ENCODE results near the gene NRG2.

The NRG2 gene

DNA sequence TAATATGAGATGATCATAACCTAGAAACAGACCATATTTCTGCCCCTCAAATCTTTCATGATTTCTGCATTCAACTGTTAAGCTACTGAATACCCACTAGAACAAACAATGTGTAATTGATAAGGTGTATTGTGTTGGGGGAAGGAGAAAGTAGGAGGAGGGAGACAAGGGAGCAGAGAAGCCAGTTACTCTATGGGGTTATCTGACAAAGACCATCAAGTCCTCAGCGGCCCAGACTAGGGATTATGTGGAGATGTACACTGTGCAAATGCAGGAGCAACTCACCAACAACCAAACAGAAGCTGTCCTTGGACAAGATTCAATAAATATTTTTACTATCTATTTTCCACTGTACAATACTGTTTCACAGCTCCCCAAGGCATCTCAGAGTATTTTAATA is 2.7 kb downstream of the NRG2 start:
- DNase-seq, result no peak

DNA sequence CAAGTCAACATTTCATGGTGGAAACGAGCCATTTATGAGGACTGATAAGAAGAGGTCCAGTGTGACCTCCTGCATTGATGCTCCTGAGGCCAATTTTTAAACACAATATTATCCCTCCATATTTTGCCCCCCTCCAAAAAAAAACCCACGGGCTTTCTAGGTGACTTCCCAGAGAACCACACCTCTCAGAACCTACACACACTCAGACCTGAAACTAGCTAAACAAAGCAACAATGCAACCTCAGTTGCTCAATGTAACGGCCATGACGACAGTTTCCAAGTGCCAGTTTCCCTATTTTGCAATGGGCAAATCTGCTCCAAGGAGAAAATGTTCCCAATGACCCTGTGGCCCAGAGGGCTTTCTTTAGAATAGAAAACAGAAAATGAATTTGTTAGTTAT is 3.5 kb downstream of the NRG2 start:
- DNase-seq, result no peak

DNA sequence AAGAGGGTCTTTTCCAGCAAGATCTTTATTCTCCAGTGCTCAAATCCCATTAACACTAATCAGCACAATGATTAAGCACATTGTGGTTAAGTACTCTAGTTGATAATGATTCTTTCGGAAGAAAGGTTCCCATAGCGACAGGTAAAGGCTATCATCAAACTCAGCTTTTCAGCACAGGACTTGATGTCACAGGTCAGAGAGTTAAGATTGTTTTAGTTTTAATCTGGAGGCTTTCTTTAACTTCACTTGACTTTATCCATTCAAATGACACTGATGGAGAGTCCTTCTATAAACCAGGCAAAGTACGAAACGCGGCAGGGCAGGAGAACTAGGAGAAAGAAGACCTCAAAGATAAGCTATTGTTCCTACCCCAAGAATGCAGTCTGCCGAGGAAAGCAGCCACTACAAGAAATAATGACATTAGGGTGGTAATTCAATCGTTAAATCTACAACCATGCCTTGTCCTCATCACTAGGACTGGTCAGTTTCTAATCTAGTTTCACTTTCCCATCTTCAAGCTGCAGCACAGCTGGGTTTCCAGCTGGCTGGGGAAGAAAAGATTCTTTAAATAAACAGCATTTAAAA is 4.6 kb downstream of the NRG2 start:
- DNase-seq, result no peak

DNA sequence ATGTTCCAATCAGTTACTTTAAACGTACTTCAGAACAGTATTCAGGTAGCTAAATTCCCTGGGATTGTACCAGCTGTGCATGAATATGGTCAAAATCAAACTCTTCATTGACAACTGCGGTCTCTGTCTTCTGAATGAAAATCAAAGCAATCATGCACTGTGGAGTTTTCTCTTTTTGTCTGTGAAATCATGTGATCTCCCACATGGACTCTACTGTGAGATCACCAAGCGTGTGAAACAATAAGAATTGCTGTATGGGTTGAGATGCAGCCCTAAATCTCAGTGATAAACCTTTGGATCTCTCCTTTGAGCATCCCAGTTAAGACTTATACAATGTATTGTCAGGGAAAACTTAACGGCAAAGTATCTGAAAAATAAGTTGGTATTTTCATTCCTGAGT is 6.1 kb downstream of the NRG2 start:
- no peak for DNase-seq

DNA sequence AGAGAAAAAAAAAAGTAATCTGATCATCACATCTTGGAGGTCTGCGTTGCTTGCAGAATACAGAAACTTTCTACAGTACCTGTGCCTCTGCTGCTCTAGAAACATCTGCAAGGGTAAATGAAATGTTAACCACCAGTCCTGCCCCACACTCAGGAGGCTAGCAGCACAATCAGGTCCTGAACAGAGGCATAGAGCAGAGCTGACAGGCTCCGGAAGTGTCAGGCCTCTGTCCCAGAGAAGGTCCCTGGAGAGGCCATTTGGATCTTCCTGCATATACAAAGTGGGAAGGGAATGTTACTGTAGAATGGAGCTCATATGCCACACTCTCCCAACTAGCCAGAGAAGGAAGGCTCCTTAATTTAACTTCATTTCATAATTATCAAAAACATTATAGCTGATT is 7.2 kb downstream of the NRG2 start:
- no peak for DNase-seq

DNA sequence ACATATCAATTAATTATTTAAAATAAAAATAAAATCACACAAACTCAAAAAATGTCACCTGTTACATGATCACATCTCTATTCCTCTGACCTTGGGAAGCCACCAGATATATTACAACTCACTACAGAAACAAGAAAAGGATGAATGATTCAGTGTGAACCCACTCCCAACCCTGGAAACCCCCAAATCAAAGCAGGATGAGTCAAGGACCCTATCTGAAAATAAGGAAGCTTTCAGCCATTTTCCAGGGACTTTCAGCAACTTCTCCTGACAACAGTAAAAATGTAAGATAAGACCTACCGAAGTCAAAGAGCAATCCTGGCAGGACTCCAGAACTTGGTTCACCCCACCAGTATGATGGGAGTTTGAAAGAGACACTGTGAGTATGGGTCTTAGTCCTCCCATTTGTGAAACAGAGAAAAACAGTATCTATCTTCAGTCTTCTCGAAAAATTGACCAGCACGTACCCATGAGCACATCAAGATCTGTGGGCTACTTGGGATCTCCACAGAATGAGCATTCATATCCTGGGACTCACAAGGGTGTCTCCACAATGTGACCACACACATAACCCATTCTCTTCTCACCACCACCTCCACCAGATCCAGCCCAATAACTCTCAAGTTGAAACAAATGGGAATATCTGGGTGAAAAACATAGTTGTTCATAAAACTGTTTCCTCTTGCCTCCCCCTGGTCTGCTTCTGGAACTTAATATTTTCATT is 9.9 kb downstream of the NRG2 start:
- DNase-seq, result no peak

DNA sequence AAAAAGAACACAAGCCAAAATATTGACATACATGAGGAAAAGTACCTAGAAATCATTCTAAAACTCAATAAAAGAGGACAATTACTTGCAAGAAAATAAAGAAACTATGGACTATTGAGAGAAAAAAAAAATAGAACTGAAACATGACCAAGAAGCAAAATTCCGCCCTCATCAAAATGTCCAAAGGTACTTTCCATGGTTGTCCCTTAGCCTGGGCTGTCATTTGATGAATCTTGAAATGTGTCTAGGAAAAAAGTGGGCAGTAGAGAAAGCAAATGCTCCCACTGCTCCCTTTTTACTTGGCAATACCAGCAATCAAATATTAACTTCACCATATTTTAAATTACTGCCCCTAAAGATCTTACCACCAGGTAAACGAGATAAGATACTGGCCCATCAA is 10.8 kb downstream of the NRG2 start:
- no peak for DNase-seq

DNA sequence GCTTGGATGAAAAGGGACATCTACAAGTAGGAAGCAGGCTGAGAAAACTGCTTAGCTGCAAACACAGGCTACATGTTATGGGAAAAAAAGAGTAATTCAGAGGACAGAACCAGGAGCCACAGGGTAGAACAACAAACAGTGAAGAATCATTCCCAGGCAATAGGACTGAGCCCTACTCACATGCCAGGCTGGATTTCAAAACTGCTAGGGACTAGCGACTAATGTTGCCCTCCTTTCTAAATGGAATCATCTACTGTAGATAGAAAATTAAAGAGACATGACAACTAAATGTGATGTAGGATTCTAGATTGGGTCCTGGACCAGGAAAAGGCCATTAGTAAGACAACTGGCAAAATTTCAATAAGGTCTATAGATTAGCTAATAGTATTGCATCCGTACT is 15.3 kb downstream of the NRG2 start:
- no peak for DNase-seq

DNA sequence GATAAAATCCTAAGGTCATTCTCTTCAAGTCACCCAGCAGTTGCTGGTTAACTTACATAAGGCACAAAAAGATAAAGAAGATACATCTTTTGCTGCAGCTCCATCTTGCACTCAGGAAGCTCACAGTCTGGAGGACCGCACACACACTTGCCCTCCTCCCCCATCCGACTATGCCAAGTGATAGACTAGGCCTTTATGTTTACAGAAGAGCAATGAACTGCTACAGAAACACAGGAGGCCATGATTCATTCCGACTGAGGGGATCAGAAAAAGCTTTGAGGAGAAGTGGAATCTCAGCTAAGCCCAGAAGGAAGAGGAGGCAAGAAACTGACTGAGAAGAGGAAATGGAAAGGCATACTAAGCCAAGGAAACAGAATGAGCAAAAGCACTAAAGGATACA is 17.4 kb downstream of the NRG2 start:
- DNase-seq, result no peak

DNA sequence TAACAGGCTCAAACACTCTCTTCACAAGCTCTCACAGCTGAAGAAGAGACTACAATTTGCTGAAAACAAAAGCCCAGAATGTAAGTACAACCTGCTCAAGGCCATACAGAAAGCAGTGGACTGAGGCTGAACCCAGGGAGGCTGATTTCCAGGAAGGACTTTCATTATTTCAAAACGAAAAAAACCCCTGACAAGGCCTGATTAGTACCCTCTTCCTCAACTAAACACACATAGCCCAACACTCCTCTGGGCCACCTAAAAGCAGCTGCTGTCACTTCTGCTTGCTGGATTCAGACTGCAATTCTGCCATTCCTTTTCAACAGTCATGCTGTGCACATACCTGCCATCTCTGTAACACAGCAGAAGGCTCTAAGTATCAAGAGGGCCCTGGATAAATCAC is 18.2 kb downstream of the NRG2 start:
- DNase-seq, result no peak

DNA sequence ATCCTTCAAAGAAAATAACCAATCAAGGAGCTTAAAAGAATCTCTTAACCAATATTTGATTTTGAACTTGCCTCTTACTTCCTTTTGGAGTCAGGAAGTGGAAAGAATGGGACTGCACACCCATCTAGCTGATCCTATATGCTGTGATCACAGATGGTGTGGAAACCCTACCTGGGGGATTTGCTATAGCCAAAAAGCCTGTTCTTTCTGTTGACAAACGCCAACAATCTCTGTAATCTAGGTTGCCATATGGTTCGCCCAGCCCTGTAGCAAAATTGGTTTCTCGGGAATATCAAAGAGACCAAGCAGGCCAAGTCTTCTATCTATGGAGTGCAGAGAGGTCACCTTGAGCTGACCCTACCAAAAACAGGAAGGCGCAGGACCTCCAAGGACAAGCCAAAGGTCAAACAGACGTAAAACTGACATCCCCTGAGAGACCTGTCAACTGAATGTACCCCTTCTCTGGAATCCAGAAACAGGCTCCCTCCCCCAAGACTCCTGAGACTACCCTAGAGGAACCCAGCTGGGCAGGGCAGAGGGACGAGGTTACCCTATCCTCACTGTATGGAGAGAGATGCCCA is 19.4 kb downstream of the NRG2 start:
- DNase-seq, result no peak

DNA sequence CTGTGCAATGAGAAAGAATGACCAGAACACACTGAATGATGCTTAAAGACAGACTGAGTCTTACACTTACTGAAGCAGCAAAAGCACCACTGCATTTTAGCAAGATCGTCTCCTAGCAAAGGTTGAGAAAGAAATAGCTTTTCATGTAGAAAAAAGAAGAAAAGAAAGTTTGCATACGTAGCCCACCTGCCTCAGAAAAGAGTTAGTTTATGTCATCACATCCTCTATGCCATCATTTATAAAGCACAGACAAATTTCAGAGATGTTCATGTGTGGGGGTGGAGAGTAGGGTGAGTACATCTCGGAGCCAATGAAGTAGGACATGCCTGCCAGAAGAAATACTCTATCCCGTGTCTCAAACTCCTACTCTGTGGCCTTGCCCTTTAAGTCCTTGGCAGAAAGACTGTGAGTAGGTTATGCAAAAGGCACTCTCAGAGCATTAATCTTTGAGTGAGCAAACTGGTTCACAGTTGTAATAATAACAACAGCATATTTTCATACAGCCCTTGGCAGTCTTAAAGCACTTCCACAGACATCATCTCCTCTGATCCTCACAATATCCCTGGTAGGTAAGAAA is 22.4 kb downstream of the NRG2 start:
- DNase-seq, result no peak

DNA sequence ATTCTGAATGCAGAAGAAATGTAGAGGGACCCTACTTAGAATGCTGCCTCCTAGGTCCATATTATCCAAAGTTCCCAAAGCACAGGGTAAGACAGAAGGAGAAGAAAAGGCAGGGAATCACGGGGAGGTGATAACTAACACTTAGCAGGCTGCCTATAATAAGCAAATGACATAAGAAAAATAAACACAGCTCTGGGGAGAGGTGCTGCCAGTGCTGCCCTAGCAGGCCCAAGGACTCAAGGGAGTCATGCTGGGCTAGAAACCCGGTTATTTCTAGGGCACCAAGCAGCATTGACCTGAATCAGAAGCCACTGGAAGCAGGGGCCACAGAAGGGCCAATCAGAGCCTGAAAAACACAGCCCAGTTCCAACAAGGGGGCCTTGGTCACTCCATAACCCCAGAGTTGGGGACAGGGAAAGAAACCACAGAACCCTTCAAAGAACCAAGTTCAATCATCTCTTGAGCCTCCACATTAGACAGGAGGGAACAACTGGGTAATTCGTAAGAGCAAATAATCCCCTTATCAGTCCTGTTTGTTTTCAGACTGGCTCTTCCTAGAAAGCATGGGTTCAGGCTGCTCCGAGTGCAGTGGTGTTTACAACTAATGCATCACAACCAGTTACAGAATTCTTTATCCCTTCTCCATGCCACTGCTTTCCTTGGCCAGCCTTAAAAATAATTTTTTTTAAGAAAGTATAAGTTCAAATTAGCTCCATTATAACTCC is 24.0 kb downstream of the NRG2 start:
- no peak for DNase-seq

DNA sequence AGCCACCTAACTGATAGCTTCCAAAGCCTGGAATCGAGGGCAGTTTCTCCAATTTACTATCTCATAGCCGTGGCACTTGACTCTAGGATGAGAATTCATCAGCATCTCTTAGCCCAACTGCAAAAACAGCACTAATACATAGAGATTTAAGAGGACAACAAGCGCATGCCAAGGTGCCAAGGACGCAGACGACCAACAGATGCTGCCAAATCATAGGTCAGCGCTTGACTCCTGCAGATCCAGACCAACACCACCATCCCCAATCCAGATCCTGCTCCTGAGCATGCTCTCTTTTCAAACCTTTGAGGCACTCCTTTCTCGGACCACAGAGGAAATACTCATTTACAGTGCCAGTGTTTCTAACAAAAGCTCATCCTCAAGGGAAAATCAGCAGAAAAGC is 24.6 kb downstream of the NRG2 start:
- no peak for DNase-seq

DNA sequence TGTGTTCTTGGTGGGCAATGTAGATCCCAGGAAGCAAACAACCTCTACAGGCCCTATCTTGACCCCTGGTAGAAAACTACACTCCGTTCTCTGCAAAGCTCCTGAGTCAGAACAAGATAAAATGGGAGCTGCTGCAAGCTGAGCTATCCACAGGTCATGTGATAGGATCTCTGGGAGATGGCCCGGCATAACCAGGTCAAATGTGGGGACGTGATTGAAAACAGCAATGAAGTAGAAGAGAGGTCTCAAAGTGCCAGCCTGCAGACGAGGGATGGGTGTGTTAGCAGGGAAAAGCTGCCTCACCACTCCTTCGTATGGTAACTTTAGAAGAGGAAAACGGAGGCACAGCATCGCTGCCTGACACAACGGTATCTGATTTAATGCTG is 25.0 kb downstream of the NRG2 start:
- no peak for DNase-seq

DNA sequence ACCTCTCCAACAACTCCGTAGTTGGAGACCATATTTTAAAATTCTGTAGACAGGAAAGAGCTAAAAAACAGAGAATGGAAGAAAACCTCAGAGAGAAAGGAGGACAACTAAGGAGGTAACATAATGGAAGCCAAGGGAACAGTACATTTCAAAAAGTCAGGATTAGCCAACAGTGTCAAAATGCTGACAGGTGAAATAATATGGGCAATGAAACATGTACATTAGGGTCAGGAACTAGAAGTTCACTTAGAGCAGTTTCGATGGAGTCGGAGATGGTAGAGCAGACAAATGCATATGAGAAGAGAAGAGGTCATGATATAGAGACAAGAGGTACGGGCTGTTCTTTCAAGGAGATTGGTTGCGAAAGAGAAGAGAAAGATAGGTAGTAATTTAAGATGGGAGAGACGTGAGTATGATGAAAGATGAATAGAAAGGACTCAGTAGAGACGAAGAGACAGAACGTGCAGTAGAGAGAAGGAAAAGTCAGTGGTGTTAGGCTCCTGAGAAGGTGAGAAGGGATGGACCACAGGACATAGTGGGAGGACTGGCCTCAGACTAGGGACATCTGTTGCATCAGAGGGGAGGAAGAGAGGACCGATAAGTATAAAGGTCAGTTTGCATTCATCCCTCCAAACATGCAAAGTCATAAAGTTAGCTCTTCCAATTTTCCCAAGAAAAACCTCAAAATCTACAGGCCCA is 25.6 kb downstream of the NRG2 start:
- DNase-seq, result no peak

DNA sequence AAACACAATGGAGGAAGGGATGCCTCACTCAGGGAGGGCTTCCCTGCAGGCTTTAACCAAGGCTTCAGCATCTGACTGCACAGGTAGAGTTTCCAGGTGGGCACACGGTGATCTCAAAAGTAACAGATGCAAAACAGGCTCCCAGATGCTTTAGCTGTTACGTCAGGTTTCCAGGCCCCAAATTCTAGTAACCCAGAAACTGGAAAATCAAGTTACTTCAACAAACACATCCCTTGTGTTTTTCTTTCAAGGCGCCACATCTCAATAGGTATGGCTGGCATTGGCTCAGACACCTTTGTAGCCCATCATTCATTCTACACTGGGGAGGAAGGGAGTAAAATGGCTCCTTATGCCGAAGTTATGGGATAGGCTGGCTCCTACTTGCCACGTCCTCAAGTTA is 27.4 kb downstream of the NRG2 start:
- DNase-seq, result no peak

DNA sequence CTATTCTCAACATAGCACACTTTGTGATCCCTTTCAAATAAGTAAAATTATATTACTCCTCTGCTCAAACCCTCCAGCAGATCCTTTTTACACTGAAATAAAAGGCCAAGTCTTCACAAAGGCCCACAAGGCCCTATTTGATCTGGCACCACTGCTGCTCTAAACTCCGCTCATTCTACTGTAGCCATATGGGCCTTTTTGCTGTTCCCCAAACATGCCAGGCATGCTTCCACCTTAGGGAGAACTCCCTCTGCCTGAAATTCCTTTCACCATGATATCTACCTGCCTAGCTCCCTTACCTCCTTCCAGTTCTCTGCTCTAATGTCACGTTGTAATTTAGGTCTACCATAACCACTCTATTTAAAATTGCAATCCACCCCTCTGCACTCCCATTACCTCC is 28.3 kb downstream of the NRG2 start:
- DNase-seq, result no peak

DNA sequence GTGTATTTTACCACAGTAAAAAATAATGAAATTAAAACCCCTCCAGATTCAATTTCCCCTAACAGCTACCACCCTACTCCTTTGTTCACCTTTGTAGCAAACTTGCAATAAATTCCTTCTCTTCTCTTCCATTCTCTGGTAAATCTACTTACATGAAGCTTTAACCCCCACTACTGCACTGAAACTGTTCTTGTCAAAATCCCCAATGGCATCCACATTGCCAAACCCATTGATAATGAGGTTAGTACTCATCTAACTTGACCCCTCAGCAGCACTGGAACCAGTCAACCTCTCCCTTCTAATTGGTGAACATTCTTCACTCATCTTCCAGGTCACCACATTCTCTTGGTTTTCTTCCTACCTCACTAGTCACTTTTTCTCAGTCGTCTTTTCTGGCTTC is 29.6 kb downstream of the NRG2 start:
- DNase-seq, result no peak

DNA sequence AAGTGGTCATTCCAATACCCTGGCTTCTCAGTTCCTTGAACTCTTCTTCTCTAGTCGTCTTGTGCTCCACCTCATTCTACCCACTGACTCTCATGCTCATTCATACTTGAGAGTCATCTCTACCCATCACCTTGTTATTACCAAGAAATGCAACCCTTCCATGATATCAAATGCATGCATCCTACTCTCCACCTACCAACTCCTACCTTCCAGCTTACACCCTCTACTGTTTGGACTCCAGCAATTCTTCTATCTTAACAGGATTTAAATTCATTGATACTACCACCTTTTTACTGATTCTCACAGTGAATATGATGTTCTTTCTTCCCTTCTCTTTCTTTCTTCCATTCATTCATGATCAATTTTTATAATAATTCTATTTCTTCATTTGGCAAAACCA is 30.7 kb downstream of the NRG2 start:
- no peak for DNase-seq

DNA sequence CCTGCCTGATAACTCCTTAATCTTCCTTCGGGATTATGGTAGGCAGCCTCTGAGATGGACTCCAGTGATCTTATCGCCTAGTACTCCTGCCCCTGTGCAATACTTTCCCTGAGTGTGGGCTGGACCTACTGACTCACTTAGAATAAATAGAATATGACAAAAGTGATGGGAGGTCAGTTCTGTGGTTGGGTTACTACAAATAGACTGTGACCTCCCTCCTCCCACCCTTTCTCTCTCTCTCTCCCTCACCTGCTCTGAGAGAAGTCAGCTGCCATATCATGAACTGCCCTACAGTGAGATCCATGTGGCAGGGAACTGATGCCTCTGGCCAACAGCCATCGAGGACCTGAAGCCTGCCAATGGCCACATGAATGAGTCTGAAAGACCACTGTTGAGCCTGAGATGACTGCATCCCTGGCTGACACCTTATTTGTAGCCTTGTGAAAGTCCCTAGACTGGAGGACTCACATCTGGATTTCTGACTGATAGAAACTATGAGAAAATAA is 31.7 kb downstream of the NRG2 start:
- DNase-seq, result no peak

DNA sequence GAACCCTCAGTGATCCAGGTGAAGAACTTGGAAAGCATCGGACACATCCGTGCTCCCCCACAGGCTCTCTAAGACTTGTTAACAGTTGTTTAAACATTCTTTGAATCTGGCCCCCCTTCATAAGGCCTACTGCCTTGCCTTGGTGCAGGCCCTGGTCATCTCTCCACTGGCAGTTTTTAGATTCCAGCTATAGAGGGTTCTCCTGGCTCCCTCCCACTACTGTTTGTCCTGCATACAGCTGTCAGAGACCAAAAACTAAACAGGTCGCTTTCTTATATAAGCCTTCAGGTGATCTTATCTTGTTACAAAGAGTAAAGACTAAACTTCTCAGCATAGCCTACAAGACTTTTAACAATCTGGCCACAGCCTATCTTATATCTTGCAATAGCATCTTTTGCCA is 32.3 kb downstream of the NRG2 start:
- no peak for DNase-seq

DNA sequence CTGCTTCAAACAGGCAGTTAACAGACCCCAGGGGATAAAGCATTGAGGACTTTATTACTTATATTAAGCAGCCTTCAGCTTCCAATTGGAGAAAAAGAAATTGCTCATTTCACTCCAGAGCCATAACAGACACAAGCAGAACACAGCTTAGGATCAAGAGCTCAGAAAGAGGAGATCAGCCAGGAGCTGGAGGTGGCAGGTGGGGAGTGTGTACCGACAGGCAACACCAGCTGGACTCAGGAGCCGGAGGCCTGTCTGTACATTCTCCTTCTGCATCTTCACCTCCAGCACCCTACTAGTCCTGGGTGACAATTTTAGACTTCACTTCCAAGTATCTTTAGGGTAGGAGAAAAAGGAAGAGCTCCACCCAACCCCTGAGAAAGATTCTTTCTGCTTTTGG is 35.8 kb downstream of the NRG2 start:
- no peak for DNase-seq

Data from stimulated activated CD4-positive, alpha-beta T cell treated with anti-CD3 and anti-CD28 coated beads, Interleukin-2, amount 100 ng/mL, for 24 hours (primary cell).